Esophagus muscularis mucosa (tissue), 4 donors: ENCODE data around the gene STK32B. TPM values are rescaled to one million over a fixed set of nuclear protein-coding genes. Genes with fewer than 3 reads are reported as not detected.
A peak's percentile ranks its signal among the peaks of the same experiment; 100 is the strongest.

Experiments
- DNase-seq: peaks from one replicate; pipeline ENCODE4 v3.0.0-alpha.2; 2017; ENCODE audit errors: extremely low spot score
- H3K27ac ChIP-seq, 4 donors: fragments of 200-600 bp; sonication (generic); replicated peaks in 1 of 4; 1 replicate in 3 of 4; 2 replicates in 1 of 4; pipeline ENCODE4 v1.5.1; 2016 to 2019; ENCODE audit warnings: mild to moderate bottlenecking in 1 of 4
- H3K27me3 ChIP-seq, 4 donors: fragments of 200-600 bp; sonication (generic); one replicate each; pipeline versions ENCODE4 v1.5.1 to v1.6.0; 2016 to 2019
- H3K36me3 ChIP-seq, 4 donors: fragments of 200-600 bp; sonication (generic); one replicate each; pipeline ENCODE4 v1.5.1; 2016 to 2019
- H3K4me1 ChIP-seq, 4 donors: fragments of 200-600 bp; sonication (generic); one replicate each; pipeline ENCODE4 v1.5.1; 2016 to 2019
- H3K4me3 ChIP-seq, 4 donors: fragments of 200-600 bp; sonication (generic); 1 replicate in 2 of 4; 2 replicates in 2 of 4; pipeline ENCODE4 v1.5.1; 2016 to 2019; ENCODE audit warnings: mild to moderate bottlenecking in 4 of 4, moderate library complexity in 1 of 4
- H3K9me3 ChIP-seq, 4 donors: fragments of 200-600 bp; sonication (generic); 1 replicate in 3 of 4; 2 replicates in 1 of 4; pipeline ENCODE4 v1.5.1; 2016 to 2019
- CTCF ChIP-seq, 3 experiments: fragments of 200-600 bp in 2 of 3; fragments of 450-650 bp in 1 of 3; sonication (generic) in 2 of 3; IDR thresholded peaks; one replicate each; pipeline ENCODE4 v1.5.1; 2017 to 2019; ENCODE audit warnings: antibody characterized with exemption in 3 of 3, mild to moderate bottlenecking in 2 of 3, moderate library complexity in 1 of 3
- EP300 ChIP-seq: sonication (generic); formaldehyde crosslinking; IDR thresholded peaks from one replicate; pipeline ENCODE4 v1.6.1; 2017; ENCODE audit warnings: antibody characterized with exemption
- POLR2A ChIP-seq: fragments of 450-650 bp; IDR thresholded peaks from one replicate; pipeline ENCODE4 v1.6.1; 2017; ENCODE audit warnings: antibody characterized with exemption, moderate library complexity, mild to moderate bottlenecking, low read depth
- POLR2AphosphoS5 ChIP-seq, 2 donors: sonication (generic); formaldehyde crosslinking; IDR thresholded peaks; one replicate each; pipeline ENCODE4 v1.6.1; 2017; ENCODE audit warnings: antibody characterized with exemption in 2 of 2
- WGBS: methylation state at CpG from one replicate; pipeline ENCODE4 v1.1.5; 2018; 5-methylcytosine and 5-hydroxymethylcytosine counted together
- intact Hi-C: fragments of 100-400 bp; cut with DNase I; formaldehyde crosslinking; loops from one replicate; pipeline ENCODE4 v1.15.1; 2023
- total RNA-seq, 4 donors: library from RNA; depleted of rRNA; stranded (reverse); fragments of >200 nt; gene quantifications; one replicate each; pipeline versions ENCODE4 v1.1.0 to v1.2.1, GENCODE V29; 2016

STK32B gene
- total RNA-seq, 4 donors from 2014 or later = 1.7 to 3.8 (median 2.7) TPM

- no peaks in the 10 kb centered on the region for H3K27me3 ChIP-seq
- peak; percentile 64 for DNase-seq
- no peaks in the 10 kb centered on the region for H3K9me3 ChIP-seq
- intact Hi-C loops = no loop called here
- no peak overlapping the region for H3K4me3 ChIP-seq
- H3K36me3 ChIP-seq = no peaks in the 10 kb centered on the region
- TF ChIP-seq POLR2AphosphoS5 (IDR thresholded peaks at IDR 0.05) = no peak
- no peak for TF ChIP-seq CTCF (IDR thresholded peaks at IDR 0.05)
- no peak for TF ChIP-seq EP300
- no peak for TF ChIP-seq POLR2A
- 17% methylated on average over 4 of the region's 4 CpGs for WGBS
- H3K4me1 ChIP-seq = no peaks in the 10 kb centered on the region
- no peak overlapping the region for H3K27ac ChIP-seq
These were observed 205.1 kb downstream of the STK32B start for GRCh38 chr4:5256421-5256820.

- TF ChIP-seq CTCF (IDR thresholded peaks at IDR 0.05) (no peak), POLR2AphosphoS5 (IDR thresholded peaks at IDR 0.05) (no peak), POLR2A (no peak), EP300 (no peak)
- Histone ChIP-seq H3K4me1 (no peaks in the 10 kb centered on the region), H3K9me3 (no peaks in the 10 kb centered on the region), H3K36me3 (no peaks in the 10 kb centered on the region), H3K4me3 (no peak overlapping the region), H3K27ac (no peak overlapping the region), H3K27me3 (no peaks in the 10 kb centered on the region)
- intact Hi-C loops = no loop called here
- no peak for DNase-seq
- WGBS = 97% methylated on average over 2 of the region's 2 CpGs
These were observed 205.8 kb downstream of the STK32B start for GRCh38 chr4:5257086-5257485.

GRCh38 chr4:5259471-5259870 is 208.2 kb downstream of the STK32B start:
- intact Hi-C loops = no loop called here
- TF ChIP-seq POLR2AphosphoS5 (IDR thresholded peaks at IDR 0.05) (no peak), CTCF (IDR thresholded peaks at IDR 0.05) (no peak)
- 68% methylated on average over 2 of the region's 2 CpGs for WGBS

GRCh38 chr4:5260121-5260520 is 208.8 kb downstream of the STK32B start:
- Histone ChIP-seq H3K4me3 (no peak overlapping the region), H3K27ac (no peak overlapping the region), H3K4me1 (no peaks in the 10 kb centered on the region), H3K27me3 (no peaks in the 10 kb centered on the region), H3K9me3 (no peaks in the 10 kb centered on the region), H3K36me3 (no peaks in the 10 kb centered on the region)
- intact Hi-C loops = no loop called here
- TF ChIP-seq EP300 (no peak), CTCF (IDR thresholded peaks at IDR 0.05) (no peak), POLR2A (no peak), POLR2AphosphoS5 (IDR thresholded peaks at IDR 0.05) (no peak)
- peak; percentile 70 for DNase-seq
- 85% methylated on average over 6 of the region's 6 CpGs for WGBS

More at GRCh38 chr4:5259471-5259870, 208.2 kb downstream of the STK32B start:
- Histone ChIP-seq H3K27me3 (no peaks in the 10 kb centered on the region), H3K36me3 (no peaks in the 10 kb centered on the region), H3K9me3 (no peaks in the 10 kb centered on the region), H3K27ac (no peak overlapping the region), H3K4me1 (no peaks in the 10 kb centered on the region), H3K4me3 (no peak overlapping the region)
- DNase-seq = no peak

GRCh38 chr4:5261866-5262265 is 210.6 kb downstream of the STK32B start:
- H3K9me3 ChIP-seq = no peaks in the 10 kb centered on the region
- no peak overlapping the region for H3K4me3 ChIP-seq
- no peaks in the 10 kb centered on the region for H3K36me3 ChIP-seq
- no peaks in the 10 kb centered on the region for H3K4me1 ChIP-seq
- no peak for DNase-seq
- no peaks in the 10 kb centered on the region for H3K27me3 ChIP-seq
- H3K27ac ChIP-seq = no peak overlapping the region
- intact Hi-C loops = no loop called here
- TF ChIP-seq EP300 = no peak
- TF ChIP-seq CTCF (IDR thresholded peaks at IDR 0.05) = no peak
- 75% methylated on average over 4 of the region's 4 CpGs for WGBS
